Amniotic stem cell (primary cell): Measurements from ENCODE around the gene SORT1.
"Not testable (repeated sequence)": the region's sequence is repeated elsewhere in the genome, so short reads cannot be mapped to it uniquely, and the experiment has no call there.

Experiments used
- DNase-seq: peaks from one replicate; lab custom pipeline; 2025; lab: John Stamatoyannopoulos, UW

Gene SORT1

GRCh38 chr1:109397581-109398342 is at the start of gene SORT1:
Gene SORT1 (minus strand): TSS chr1:109397918. CDS start chr1:109397892, 26 bp downstream.
- DNase-seq, result peak; percentile 52

- not testable (repeated sequence) for DNase-seq
Observed at GRCh38 chr1:109445949-109446695, 48.4 kb upstream of the SORT1 start.

GRCh38 chr1:109444346-109444745 is 46.6 kb upstream of the SORT1 start:
- DNase-seq, result no peak

GRCh38 chr1:109443476-109443875 is 45.8 kb upstream of the SORT1 start:
- no peak for DNase-seq

GRCh38 chr1:109441069-109441468 is 43.4 kb upstream of the SORT1 start:
- DNase-seq, result no peak

- peak; percentile 73 for DNase-seq
Observed at GRCh38 chr1:109438798-109439297, 41.1 kb upstream of the SORT1 start.

- no peak for DNase-seq
Observed at GRCh38 chr1:109434484-109434883, 36.8 kb upstream of the SORT1 start.

GRCh38 chr1:109433322-109433721 is 35.6 kb upstream of the SORT1 start:
- no peak for DNase-seq

GRCh38 chr1:109432336-109432735 is 34.6 kb upstream of the SORT1 start:
- DNase-seq, result no peak

GRCh38 chr1:109427171-109427467 is 29.4 kb upstream of the SORT1 start:
- no peak for DNase-seq

GRCh38 chr1:109426281-109427170 is 28.8 kb upstream of the SORT1 start, which contains the start of gene PSMA5:
Gene PSMA5 (minus strand): TSS chr1:109426448. CDS start chr1:109426330, 118 bp downstream.
- peak; percentile 99 for DNase-seq

GRCh38 chr1:109425391-109426280 is 27.9 kb upstream of the SORT1 start:
- DNase-seq, result peak; percentile 53

GRCh38 chr1:109423498-109423897 is 25.8 kb upstream of the SORT1 start:
- no peak for DNase-seq

GRCh38 chr1:109412551-109412950 is 14.8 kb upstream of the SORT1 start:
- DNase-seq, result no peak

- no peak for DNase-seq
Observed at GRCh38 chr1:109404838-109405237, 7.1 kb upstream of the SORT1 start.

- no peak for DNase-seq
Observed at GRCh38 chr1:109402025-109402424, 4.3 kb upstream of the SORT1 start.

GRCh38 chr1:109400035-109400655 is 2.4 kb upstream of the SORT1 start:
- no peak for DNase-seq

GRCh38 chr1:109399326-109399957 is 1.7 kb upstream of the SORT1 start:
- DNase-seq, result no peak

GRCh38 chr1:109398343-109399225 is 866 bp upstream of the SORT1 start:
- no peak for DNase-seq
